ENCODE measurements around the gene BICC1.

BICC1 gene

GRCh38 chr10:58665361-58665760 is 152.7 kb downstream of the BICC1 start:
- H3K36me3 ChIP-seq (ENCODE audit: control insufficient read depth, low read depth, low read length) = no peaks in the 10 kb centered on the region
- no peak overlapping the region for H3K9ac ChIP-seq (ENCODE audit: low read length)
- no peaks in the 10 kb centered on the region for H3K27me3 ChIP-seq (ENCODE audit: control insufficient read depth, insufficient read depth, low read length)
- peaks cover 26% of the 10 kb centered on the region for H3K4me1 ChIP-seq (ENCODE audit: control insufficient read depth, low read depth, low read length)
- H3K4me3 ChIP-seq (ENCODE audit: low read length) = no peak overlapping the region
- H3K9me3 ChIP-seq (ENCODE audit: control insufficient read depth, low read depth, low read length) = peaks cover 16% of the 10 kb centered on the region
- H3K27ac ChIP-seq (ENCODE audit: low read length) = no peak overlapping the region

- Histone ChIP-seq H3K4me1 (ENCODE audit: control insufficient read depth, low read depth, low read length) (peaks cover 26% of the 10 kb centered on the region), H3K4me3 (ENCODE audit: low read length) (no peak overlapping the region), H3K27ac (ENCODE audit: low read length) (no peak overlapping the region), H3K27me3 (ENCODE audit: control insufficient read depth, insufficient read depth, low read length) (no peaks in the 10 kb centered on the region), H3K36me3 (ENCODE audit: control insufficient read depth, low read depth, low read length) (no peaks in the 10 kb centered on the region), H3K9me3 (ENCODE audit: control insufficient read depth, low read depth, low read length) (peaks cover 16% of the 10 kb centered on the region), H3K9ac (ENCODE audit: low read length) (no peak overlapping the region)
Measured at GRCh38 chr10:58666024-58666423, 153.4 kb downstream of the BICC1 start.

DNA sequence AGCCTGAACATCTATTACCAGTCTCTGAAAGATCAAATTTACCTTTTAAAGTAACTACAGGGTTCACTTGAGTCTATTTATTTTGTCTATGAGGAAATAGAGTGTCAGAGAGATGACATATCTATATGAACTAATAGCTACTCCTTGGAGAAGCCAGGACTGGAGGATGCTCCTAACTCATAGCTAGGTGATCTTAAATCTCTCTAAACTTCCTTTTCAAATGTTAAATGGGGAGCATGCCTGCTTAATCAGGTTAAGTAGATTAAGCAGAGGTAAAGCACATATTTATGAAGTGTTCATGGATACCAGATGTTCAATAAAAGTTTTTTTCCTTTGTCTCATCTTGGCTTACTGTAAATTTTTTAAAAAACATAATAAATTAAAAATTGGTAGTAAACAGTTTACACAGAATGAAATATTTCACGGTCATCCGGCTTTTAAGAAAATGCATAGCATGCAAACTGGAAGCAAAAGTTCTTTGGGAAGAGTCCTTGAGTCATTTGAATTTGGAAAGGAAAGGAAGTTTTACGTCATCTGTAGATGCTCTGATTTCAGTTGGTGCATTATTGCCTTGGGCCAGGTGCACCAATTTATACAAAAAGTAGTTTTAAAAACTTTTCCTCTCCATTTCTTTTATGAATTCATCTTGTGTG is 155.1 kb downstream of the BICC1 start:
- Histone ChIP-seq H3K27me3 (ENCODE audit: control insufficient read depth, insufficient read depth, low read length) (no peaks in the 10 kb centered on the region), H3K9me3 (ENCODE audit: control insufficient read depth, low read depth, low read length) (peaks cover 16% of the 10 kb centered on the region), H3K4me1 (ENCODE audit: control insufficient read depth, low read depth, low read length) (peaks cover 26% of the 10 kb centered on the region), H3K27ac (ENCODE audit: low read length) (no peak overlapping the region), H3K36me3 (ENCODE audit: control insufficient read depth, low read depth, low read length) (no peaks in the 10 kb centered on the region), H3K9ac (ENCODE audit: low read length) (no peak overlapping the region), H3K4me3 (ENCODE audit: low read length) (no peak overlapping the region)

- peaks cover 8% of the 10 kb centered on the region for H3K4me1 ChIP-seq (ENCODE audit: control insufficient read depth, low read depth, low read length)
- H3K9ac ChIP-seq (ENCODE audit: low read length) = no peak overlapping the region
- H3K27me3 ChIP-seq (ENCODE audit: control insufficient read depth, insufficient read depth, low read length) = no peaks in the 10 kb centered on the region
- H3K4me3 ChIP-seq (ENCODE audit: low read length) = no peak overlapping the region
- no peaks in the 10 kb centered on the region for H3K9me3 ChIP-seq (ENCODE audit: control insufficient read depth, low read depth, low read length)
- H3K36me3 ChIP-seq (ENCODE audit: control insufficient read depth, low read depth, low read length) = no peaks in the 10 kb centered on the region
- H3K27ac ChIP-seq (ENCODE audit: low read length) = no peak overlapping the region
Measured at GRCh38 chr10:58672845-58673244, 160.2 kb downstream of the BICC1 start.

DNA sequence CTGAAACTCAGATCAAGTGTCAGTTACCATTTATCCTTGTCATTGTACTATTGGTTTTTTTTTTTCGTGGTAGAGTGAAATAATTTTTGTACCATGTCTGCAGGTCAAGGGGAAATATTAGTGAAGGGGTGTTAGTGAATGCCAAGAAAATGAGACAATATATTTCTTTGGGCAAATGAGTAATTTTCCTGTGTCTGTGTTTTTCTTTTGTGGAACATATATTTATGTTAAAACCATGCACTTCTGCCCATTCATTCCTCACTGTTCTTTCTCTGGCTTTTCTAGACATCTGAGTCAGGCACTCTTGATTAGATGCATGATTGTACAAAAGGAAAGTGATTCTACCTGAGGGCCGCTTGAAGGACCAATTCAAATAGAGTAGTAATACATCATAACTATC is 161.6 kb downstream of the BICC1 start:
- H3K4me1 ChIP-seq (ENCODE audit: control insufficient read depth, low read depth, low read length) = no peaks in the 10 kb centered on the region
- no peak overlapping the region for H3K27ac ChIP-seq (ENCODE audit: low read length)
- H3K36me3 ChIP-seq (ENCODE audit: control insufficient read depth, low read depth, low read length) = no peaks in the 10 kb centered on the region
- H3K4me3 ChIP-seq (ENCODE audit: low read length) = no peak overlapping the region
- no peaks in the 10 kb centered on the region for H3K27me3 ChIP-seq (ENCODE audit: control insufficient read depth, insufficient read depth, low read length)
- no peak overlapping the region for H3K9ac ChIP-seq (ENCODE audit: low read length)
- no peaks in the 10 kb centered on the region for H3K9me3 ChIP-seq (ENCODE audit: control insufficient read depth, low read depth, low read length)

- Histone ChIP-seq H3K36me3 (ENCODE audit: control insufficient read depth, low read depth, low read length) (no peaks in the 10 kb centered on the region), H3K4me1 (ENCODE audit: control insufficient read depth, low read depth, low read length) (no peaks in the 10 kb centered on the region), H3K9me3 (ENCODE audit: control insufficient read depth, low read depth, low read length) (no peaks in the 10 kb centered on the region), H3K4me3 (ENCODE audit: low read length) (no peak overlapping the region), H3K9ac (ENCODE audit: low read length) (no peak overlapping the region), H3K27ac (ENCODE audit: low read length) (no peak overlapping the region), H3K27me3 (ENCODE audit: control insufficient read depth, insufficient read depth, low read length) (no peaks in the 10 kb centered on the region)
Measured at GRCh38 chr10:58675321-58675720, 162.6 kb downstream of the BICC1 start.

DNA sequence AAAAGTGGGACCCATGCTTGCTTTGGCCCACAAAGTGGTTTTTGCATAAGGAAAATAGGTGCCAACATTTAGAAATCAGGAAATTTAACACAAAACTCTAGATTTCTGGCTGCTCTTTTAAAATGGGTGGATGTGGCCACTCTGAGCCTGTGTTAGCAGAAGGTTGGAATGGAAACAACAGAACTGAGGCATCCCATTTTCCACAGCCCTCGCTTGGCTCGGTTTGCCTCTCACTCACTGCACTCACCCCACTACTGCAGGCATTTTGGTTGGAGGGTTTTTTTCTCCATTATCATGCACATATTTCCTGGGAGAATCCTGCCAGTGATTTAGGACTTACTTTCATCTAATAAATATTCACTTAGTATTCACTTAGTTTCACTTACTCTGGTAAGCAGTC is 178.9 kb downstream of the BICC1 start:
- H3K4me1 ChIP-seq (ENCODE audit: control insufficient read depth, low read depth, low read length) = no peaks in the 10 kb centered on the region

DNA sequence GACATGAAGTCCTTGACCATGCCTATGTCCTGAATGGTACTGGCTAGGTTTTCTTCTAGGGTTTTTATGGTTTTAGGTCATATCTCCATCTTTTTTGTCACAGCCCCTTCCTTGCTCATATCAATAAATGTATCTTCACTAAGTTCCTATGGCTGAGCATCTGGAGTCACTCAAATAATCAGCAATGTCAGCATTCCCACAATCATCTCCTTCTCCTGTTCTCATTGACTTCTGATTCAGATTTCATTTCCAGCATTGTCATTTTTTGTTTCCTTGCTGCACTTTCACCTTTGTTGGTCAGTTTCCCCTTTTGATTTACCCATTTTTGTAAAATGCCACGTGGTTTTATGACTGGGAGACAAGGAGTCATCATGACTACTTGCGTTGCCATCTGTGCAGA is 181.2 kb downstream of the BICC1 start:
- no peaks in the 10 kb centered on the region for H3K27me3 ChIP-seq (ENCODE audit: control insufficient read depth, insufficient read depth, low read length)
- H3K4me3 ChIP-seq (ENCODE audit: low read length) = no peak overlapping the region
- H3K9me3 ChIP-seq (ENCODE audit: control insufficient read depth, low read depth, low read length) = no peaks in the 10 kb centered on the region
- no peak overlapping the region for H3K27ac ChIP-seq (ENCODE audit: low read length)
- H3K9ac ChIP-seq (ENCODE audit: low read length) = no peak overlapping the region
- no peaks in the 10 kb centered on the region for H3K36me3 ChIP-seq (ENCODE audit: control insufficient read depth, low read depth, low read length)
- H3K4me1 ChIP-seq (ENCODE audit: control insufficient read depth, low read depth, low read length) = no peaks in the 10 kb centered on the region

More for the DNA sequence above, 178.9 kb downstream of the BICC1 start:
- no peaks in the 10 kb centered on the region for H3K9me3 ChIP-seq (ENCODE audit: control insufficient read depth, low read depth, low read length)
- no peak overlapping the region for H3K27ac ChIP-seq (ENCODE audit: low read length)
- H3K9ac ChIP-seq (ENCODE audit: low read length) = no peak overlapping the region
- no peaks in the 10 kb centered on the region for H3K27me3 ChIP-seq (ENCODE audit: control insufficient read depth, insufficient read depth, low read length)
- H3K4me3 ChIP-seq (ENCODE audit: low read length) = no peak overlapping the region
- no peaks in the 10 kb centered on the region for H3K36me3 ChIP-seq (ENCODE audit: control insufficient read depth, low read depth, low read length)

DNA sequence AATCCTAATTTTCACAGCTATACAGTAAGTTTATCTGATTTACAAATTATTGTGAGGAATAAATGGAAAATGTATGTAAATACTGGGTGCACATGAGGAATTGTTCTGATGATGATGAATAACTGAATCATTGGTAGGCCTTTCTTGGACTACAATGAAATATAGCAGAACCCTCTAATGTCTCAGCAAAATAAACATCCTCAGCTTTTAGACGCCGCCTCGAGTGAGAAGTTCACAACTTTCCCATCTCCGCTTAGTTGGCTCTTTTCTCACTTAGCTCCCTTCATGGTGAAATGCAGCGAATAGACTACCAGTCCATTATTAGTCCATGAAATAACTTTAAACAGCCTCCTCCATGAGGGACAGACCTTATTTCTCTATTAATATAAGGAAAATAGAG is 182.3 kb downstream of the BICC1 start:
- H3K9ac ChIP-seq (ENCODE audit: low read length) = no peak overlapping the region
- H3K9me3 ChIP-seq (ENCODE audit: control insufficient read depth, low read depth, low read length) = no peaks in the 10 kb centered on the region
- no peak overlapping the region for H3K4me3 ChIP-seq (ENCODE audit: low read length)
- no peaks in the 10 kb centered on the region for H3K27me3 ChIP-seq (ENCODE audit: control insufficient read depth, insufficient read depth, low read length)
- no peak overlapping the region for H3K27ac ChIP-seq (ENCODE audit: low read length)
- no peaks in the 10 kb centered on the region for H3K4me1 ChIP-seq (ENCODE audit: control insufficient read depth, low read depth, low read length)
- no peaks in the 10 kb centered on the region for H3K36me3 ChIP-seq (ENCODE audit: control insufficient read depth, low read depth, low read length)

DNA sequence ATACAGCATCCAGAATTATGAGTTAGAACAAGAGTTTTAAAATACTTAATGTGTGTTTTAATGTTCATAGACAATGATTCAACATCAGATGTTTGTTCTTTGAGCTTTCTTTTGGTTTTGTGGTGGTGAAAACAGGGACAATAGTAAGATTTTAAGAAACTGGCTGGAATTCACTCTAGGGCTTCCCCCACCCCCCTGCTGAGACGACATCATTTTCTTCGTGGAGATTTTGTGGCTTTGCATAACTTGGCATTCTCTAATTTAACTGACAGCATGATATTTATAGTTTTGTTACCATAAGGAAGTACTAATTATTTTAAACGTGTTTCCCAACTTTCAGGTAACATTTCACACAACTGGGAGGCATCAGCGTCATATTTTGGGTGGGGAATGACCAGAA is 184.1 kb downstream of the BICC1 start:
- H3K4me3 ChIP-seq (ENCODE audit: low read length) = no peak overlapping the region
- H3K27me3 ChIP-seq (ENCODE audit: control insufficient read depth, insufficient read depth, low read length) = no peaks in the 10 kb centered on the region
- H3K4me1 ChIP-seq (ENCODE audit: control insufficient read depth, low read depth, low read length) = no peaks in the 10 kb centered on the region
- no peak overlapping the region for H3K27ac ChIP-seq (ENCODE audit: low read length)
- H3K9me3 ChIP-seq (ENCODE audit: control insufficient read depth, low read depth, low read length) = no peaks in the 10 kb centered on the region
- no peaks in the 10 kb centered on the region for H3K36me3 ChIP-seq (ENCODE audit: control insufficient read depth, low read depth, low read length)
- no peak overlapping the region for H3K9ac ChIP-seq (ENCODE audit: low read length)

GRCh38 chr10:58697691-58698090 is 185.0 kb downstream of the BICC1 start:
- H3K9me3 ChIP-seq (ENCODE audit: control insufficient read depth, low read depth, low read length) = no peaks in the 10 kb centered on the region
- no peak overlapping the region for H3K4me3 ChIP-seq (ENCODE audit: low read length)
- no peaks in the 10 kb centered on the region for H3K27me3 ChIP-seq (ENCODE audit: control insufficient read depth, insufficient read depth, low read length)
- H3K36me3 ChIP-seq (ENCODE audit: control insufficient read depth, low read depth, low read length) = no peaks in the 10 kb centered on the region
- no peak overlapping the region for H3K27ac ChIP-seq (ENCODE audit: low read length)
- no peak overlapping the region for H3K9ac ChIP-seq (ENCODE audit: low read length)
- H3K4me1 ChIP-seq (ENCODE audit: control insufficient read depth, low read depth, low read length) = no peaks in the 10 kb centered on the region

- no peak overlapping the region for H3K27ac ChIP-seq (ENCODE audit: low read length)
- no peaks in the 10 kb centered on the region for H3K27me3 ChIP-seq (ENCODE audit: control insufficient read depth, insufficient read depth, low read length)
- H3K9me3 ChIP-seq (ENCODE audit: control insufficient read depth, low read depth, low read length) = no peaks in the 10 kb centered on the region
- H3K4me1 ChIP-seq (ENCODE audit: control insufficient read depth, low read depth, low read length) = no peaks in the 10 kb centered on the region
- H3K9ac ChIP-seq (ENCODE audit: low read length) = no peak overlapping the region
- no peak overlapping the region for H3K4me3 ChIP-seq (ENCODE audit: low read length)
- H3K36me3 ChIP-seq (ENCODE audit: control insufficient read depth, low read depth, low read length) = no peaks in the 10 kb centered on the region
Measured at GRCh38 chr10:58698777-58699356, 186.2 kb downstream of the BICC1 start.
